ENCODE results near the gene ITGB5. TPM values are rescaled to one million over a fixed set of nuclear protein-coding genes. Genes with fewer than 3 reads are reported as not detected.

Gene ITGB5
- total RNA-seq, 1 experiment from 2014 or later: 85.3 TPM

- no peak overlapping the region for H3K4me3 ChIP-seq
- DNase-seq: no peak
- H3K27me3 ChIP-seq: no peaks in the 10 kb centered on the region
- peaks cover 9% of the 10 kb centered on the region; the same call in 1 of the 2 replicates for H3K36me3 ChIP-seq
- no peaks in the 10 kb centered on the region for H3K9me3 ChIP-seq (replicated peaks)
- H3K27ac ChIP-seq: no peak overlapping the region
- H3K4me1 ChIP-seq: peaks cover 22% of the 10 kb centered on the region
These were observed 75.7 kb downstream of the ITGB5 start for GRCh38 chr3:124811436-124811835.

DNA sequence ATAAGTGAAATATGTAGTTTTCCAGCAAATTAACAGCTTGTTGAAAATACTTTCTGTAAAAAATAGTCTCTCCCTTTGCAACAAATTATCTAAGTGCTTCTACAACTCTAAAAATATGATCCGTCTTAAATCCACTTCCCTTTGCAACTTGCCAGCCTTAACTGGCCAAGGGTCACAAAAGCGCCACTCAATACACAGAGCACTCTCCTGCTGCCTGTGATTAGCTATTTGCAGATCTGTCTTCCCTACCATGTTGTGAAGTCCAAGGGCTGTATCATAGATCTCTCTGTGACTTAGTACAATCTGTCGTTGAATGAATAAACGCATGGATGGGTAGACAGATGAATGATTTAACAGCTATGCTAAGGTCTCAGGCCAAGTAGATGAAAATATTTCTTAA is 76.2 kb downstream of the ITGB5 start:
- no peak overlapping the region for H3K27ac ChIP-seq
- H3K27me3 ChIP-seq: no peaks in the 10 kb centered on the region
- no peaks in the 10 kb centered on the region for H3K9me3 ChIP-seq (replicated peaks)
- peaks cover 22% of the 10 kb centered on the region for H3K4me1 ChIP-seq
- no peak for DNase-seq
- H3K4me3 ChIP-seq: no peak overlapping the region
- peaks cover 9% of the 10 kb centered on the region; the same call in 1 of the 2 replicates for H3K36me3 ChIP-seq

GRCh38 chr3:124809039-124809438 is 78.1 kb downstream of the ITGB5 start:
- Histone ChIP-seq H3K9me3 (replicated peaks) (no peaks in the 10 kb centered on the region), H3K27ac (no peak overlapping the region), H3K36me3 (peaks cover 5% of the 10 kb centered on the region; the same call in 1 of the 2 replicates), H3K27me3 (no peaks in the 10 kb centered on the region), H3K4me3 (no peak overlapping the region), H3K4me1 (peaks cover 22% of the 10 kb centered on the region)
- no peak for DNase-seq

DNA sequence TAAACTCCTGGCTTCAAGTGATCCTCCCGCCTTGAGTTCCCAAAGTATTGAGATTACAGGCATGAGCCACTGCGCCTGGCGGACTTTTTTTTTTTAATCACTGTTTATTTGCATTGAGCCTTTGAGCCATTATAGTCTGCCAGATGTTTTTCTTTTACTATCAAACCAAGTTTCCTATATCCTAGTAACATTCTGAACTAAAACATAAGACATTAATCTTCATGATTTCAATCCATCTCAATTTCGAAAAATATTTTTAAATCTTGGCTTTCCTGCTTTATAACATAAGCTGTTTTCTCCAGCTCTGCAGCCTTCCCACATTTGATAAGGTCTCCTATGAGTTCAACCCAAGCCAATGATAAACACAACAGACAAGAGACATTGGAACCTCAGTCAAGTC is 81.5 kb downstream of the ITGB5 start:
- no peak overlapping the region for H3K27ac ChIP-seq
- H3K36me3 ChIP-seq: peaks cover 5% of the 10 kb centered on the region; the same call in 1 of the 2 replicates
- no peak for DNase-seq
- no peak overlapping the region for H3K4me3 ChIP-seq
- no peaks in the 10 kb centered on the region for H3K9me3 ChIP-seq (replicated peaks)
- peaks cover 10% of the 10 kb centered on the region for H3K4me1 ChIP-seq
- H3K27me3 ChIP-seq: no peaks in the 10 kb centered on the region

- no peak for DNase-seq
- H3K27me3 ChIP-seq: no peaks in the 10 kb centered on the region
- peaks cover 5% of the 10 kb centered on the region; the same call in 1 of the 2 replicates for H3K36me3 ChIP-seq
- no peak overlapping the region for H3K27ac ChIP-seq
- peaks cover 15% of the 10 kb centered on the region for H3K4me1 ChIP-seq
- H3K4me3 ChIP-seq: no peak overlapping the region
- H3K9me3 ChIP-seq (replicated peaks): no peaks in the 10 kb centered on the region
These were observed 82.3 kb downstream of the ITGB5 start for GRCh38 chr3:124804875-124805274.

DNA sequence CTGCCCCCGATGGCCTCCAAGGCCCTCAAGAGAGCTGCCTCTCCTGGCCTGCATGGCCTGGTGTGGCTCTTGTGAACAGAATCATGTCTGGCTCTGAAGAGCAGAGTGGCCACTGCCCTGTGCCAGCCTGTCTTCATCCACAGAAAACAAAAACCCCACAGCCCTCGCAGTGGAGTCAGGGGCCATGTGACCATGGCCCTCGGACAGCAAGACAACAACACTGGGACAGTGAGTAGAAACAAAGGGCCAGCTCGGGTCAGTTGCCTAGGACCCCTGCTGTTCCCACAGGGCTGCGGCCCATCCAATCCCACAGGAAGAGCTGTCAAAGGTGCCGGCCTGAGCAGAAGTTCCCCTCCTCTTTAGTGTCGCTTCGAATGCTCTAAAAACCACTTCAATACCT is 84.5 kb downstream of the ITGB5 start:
- H3K27ac ChIP-seq: no peak overlapping the region
- H3K9me3 ChIP-seq (replicated peaks): no peaks in the 10 kb centered on the region
- no peaks in the 10 kb centered on the region for H3K27me3 ChIP-seq
- DNase-seq: no peak
- H3K4me3 ChIP-seq: no peak overlapping the region
- H3K36me3 ChIP-seq: no peaks in the 10 kb centered on the region; the same call in 1 of the 2 replicates
- H3K4me1 ChIP-seq: peaks cover 15% of the 10 kb centered on the region

DNA sequence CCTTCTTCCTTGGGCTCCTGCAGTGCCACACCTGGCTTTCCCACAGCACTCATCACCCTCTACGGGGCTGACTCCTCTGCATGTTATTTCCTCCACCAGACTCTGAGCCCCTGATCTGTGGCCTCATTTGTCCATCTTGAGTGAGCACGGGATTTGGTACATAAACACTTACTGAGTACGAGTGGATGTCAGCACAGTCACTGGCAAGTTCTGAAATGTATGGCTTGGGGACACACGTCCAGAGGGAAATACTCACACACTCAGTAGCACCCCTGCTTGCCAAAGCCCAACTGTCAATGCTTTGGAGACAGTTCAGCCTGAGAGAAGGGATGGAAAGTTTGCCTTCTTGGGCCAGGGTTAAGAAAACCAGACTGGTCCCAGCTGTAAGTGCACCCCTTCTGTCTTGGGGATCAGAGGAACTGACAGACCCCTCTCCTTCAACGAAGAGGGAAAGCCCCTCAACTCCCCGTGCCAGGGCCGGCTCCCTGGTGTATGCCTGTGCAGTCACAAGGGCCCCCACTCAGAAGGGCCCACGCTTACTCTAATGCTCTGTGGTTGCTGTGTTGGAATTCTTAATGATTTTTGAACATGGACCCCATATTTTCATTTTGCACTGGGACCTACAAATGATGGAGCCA is 85.0 kb downstream of the ITGB5 start:
- no peaks in the 10 kb centered on the region for H3K9me3 ChIP-seq (replicated peaks)
- H3K27ac ChIP-seq: no peak overlapping the region
- H3K4me3 ChIP-seq: no peak overlapping the region
- no peak for DNase-seq
- H3K4me1 ChIP-seq: peaks cover 15% of the 10 kb centered on the region
- no peaks in the 10 kb centered on the region for H3K27me3 ChIP-seq
- H3K36me3 ChIP-seq: no peaks in the 10 kb centered on the region; the same call in 1 of the 2 replicates

- Histone ChIP-seq H3K27ac (peak overlapping the region; percentile 10; the same call in 1 of the 2 replicates), H3K4me1 (peaks cover 15% of the 10 kb centered on the region)
- peak; percentile 27 to 64 for DNase-seq
These were observed 86.5 kb downstream of the ITGB5 start for GRCh38 chr3:124800511-124801258.

GRCh38 chr3:124800076-124800475 is 87.1 kb downstream of the ITGB5 start:
- peak overlapping the region; percentile 10; the same call in 1 of the 2 replicates for H3K27ac ChIP-seq
- no peaks in the 10 kb centered on the region for H3K9me3 ChIP-seq (replicated peaks)
- DNase-seq: no peak
- H3K4me1 ChIP-seq: peaks cover 15% of the 10 kb centered on the region
- no peak overlapping the region for H3K4me3 ChIP-seq
- peaks cover 7% of the 10 kb centered on the region for H3K36me3 ChIP-seq
- H3K27me3 ChIP-seq: no peaks in the 10 kb centered on the region

More at GRCh38 chr3:124800511-124801258, 86.5 kb downstream of the ITGB5 start:
- peaks cover 7% of the 10 kb centered on the region for H3K36me3 ChIP-seq
- H3K9me3 ChIP-seq (replicated peaks): no peaks in the 10 kb centered on the region
- no peak overlapping the region for H3K4me3 ChIP-seq
- H3K27me3 ChIP-seq: no peaks in the 10 kb centered on the region

DNA sequence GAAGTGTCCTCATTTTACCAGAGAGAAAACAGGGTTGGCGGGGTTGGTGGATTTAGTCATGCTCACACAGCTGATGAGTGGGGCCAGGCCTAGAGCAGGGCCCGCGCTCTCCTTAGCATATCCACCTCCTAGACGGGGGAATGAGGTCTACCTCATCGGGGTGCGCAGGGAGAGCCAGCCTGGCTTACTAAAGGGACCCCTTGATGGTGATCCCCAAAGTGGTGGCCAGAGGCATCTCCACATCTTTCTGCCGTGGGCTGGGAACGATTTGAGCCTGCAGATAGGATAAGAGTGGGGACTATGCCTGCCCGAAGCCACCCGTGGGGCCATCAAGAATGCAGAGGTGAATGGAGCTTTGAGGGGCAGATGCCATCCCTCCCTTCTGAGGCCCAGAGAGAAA is 87.5 kb downstream of the ITGB5 start:
- Histone ChIP-seq H3K4me1 (peaks cover 15% of the 10 kb centered on the region), H3K27me3 (no peaks in the 10 kb centered on the region), H3K36me3 (peaks cover 7% of the 10 kb centered on the region), H3K27ac (no peak overlapping the region), H3K4me3 (no peak overlapping the region), H3K9me3 (replicated peaks) (no peaks in the 10 kb centered on the region)
- DNase-seq: no peak

DNA sequence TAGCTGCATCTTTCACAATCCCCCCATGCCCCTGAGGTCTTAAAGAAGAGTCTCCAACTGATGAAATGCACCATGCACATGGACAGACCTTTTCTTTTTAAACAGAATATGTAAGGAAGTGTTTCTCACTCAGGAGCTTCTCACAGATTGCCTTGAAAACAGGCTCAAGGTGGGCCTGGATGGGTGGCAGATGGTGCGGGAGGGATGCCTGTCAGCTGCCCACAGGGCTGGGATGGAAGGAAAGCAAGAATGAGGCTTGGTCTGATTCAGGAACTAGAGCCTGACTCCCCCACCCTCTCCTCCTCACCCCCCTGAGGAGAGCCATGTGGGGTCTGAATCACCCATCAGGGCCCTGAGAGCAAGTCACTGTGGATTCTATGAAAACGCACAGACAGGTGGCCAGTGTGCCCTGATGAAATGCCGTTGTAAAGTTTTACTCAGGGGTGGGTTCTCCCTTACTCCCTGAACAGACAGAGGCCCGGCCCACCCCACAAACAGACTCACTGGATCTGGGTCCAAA is 89.7 kb downstream of the ITGB5 start:
- H3K4me1 ChIP-seq: peaks cover 24% of the 10 kb centered on the region
- DNase-seq: no peak
- H3K27me3 ChIP-seq: no peaks in the 10 kb centered on the region
- no peak overlapping the region for H3K27ac ChIP-seq
- no peaks in the 10 kb centered on the region for H3K9me3 ChIP-seq (replicated peaks)
- H3K4me3 ChIP-seq: no peak overlapping the region
- H3K36me3 ChIP-seq: peaks cover 7% of the 10 kb centered on the region

- Histone ChIP-seq H3K9me3 (replicated peaks) (no peaks in the 10 kb centered on the region), H3K27me3 (no peaks in the 10 kb centered on the region), H3K36me3 (peaks cover 7% of the 10 kb centered on the region), H3K4me1 (peaks cover 32% of the 10 kb centered on the region), H3K4me3 (no peak overlapping the region), H3K27ac (no peak overlapping the region)
- no peak for DNase-seq
These were observed 90.7 kb downstream of the ITGB5 start for GRCh38 chr3:124796477-124796876.

DNA sequence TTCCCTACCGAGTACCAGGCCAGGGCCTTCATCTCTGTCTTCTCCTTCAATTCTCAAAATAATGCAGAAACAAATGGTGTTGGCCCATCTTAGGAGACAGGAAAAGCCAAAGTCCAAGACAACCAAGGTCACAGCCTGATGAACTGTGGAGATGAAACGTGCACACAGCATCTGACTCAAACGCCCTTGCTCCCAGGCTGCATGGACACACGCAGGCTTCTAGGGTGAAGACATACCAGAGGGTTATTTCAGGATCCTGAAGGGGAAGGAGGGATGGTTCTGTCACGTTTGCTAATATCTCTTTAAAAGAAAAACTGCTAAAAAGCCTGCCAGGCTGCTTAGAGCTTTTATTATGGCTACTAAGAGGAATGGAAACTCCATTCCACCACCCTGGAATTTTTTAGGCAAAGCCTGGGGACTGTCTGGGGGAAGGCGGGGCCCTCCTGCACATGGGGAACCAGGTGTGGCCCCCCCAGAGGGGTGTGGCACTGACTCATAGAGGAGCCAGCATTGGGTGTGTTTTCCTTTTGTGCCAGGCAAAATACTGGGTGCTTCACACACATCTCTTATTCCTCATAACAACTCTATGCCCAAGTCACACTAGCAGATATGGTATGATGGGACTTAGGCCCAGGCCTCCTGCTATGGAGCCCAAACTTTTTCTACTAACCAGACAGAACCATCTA is 94.0 kb downstream of the ITGB5 start:
- Histone ChIP-seq H3K27ac (peak overlapping the region; percentile 36), H3K4me3 (no peak overlapping the region)

DNA sequence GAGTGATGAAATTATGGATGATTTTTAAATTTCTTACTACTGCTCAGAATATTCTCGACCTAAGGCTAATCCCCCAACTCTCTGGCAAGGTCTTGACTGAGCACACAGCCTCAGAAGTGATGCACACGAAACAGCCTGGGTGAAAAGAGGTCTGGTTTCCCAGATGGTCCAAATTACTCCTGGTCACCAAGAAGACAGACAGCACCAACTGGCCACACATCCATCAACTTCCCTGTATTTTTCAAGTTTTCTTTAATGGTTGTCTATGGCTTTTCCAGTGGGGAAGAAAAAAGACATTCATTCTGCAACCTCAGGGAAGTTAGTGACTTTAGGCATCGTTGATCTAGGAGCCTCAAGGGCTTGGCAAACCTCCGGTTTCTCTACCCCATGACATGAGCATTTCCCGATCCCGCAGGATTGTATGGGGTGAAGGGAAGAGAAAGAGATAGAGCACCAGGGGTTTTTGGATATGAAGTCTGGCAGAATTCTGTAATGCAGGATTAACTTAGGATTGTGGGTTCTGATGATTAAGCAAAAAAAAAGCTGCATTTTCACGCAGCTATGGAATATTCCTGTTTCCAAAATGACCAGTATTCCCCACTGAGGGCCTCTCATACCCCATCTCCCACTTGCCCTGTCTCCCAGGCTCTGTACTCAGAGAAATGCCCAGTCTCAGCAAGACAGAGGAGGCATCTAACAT is 94.7 kb downstream of the ITGB5 start:
- Histone ChIP-seq H3K4me3 (no peak overlapping the region), H3K4me1 (peaks cover 21% of the 10 kb centered on the region), H3K36me3 (peaks cover 10% of the 10 kb centered on the region), H3K27ac (peak overlapping the region; percentile 36), H3K27me3 (no peaks in the 10 kb centered on the region), H3K9me3 (replicated peaks) (no peaks in the 10 kb centered on the region)
- DNase-seq: peak; percentile 68 to 88

More for the DNA sequence above, 94.0 kb downstream of the ITGB5 start:
- H3K36me3 ChIP-seq: peaks cover 10% of the 10 kb centered on the region
- no peaks in the 10 kb centered on the region for H3K9me3 ChIP-seq (replicated peaks)
- no peaks in the 10 kb centered on the region for H3K27me3 ChIP-seq
- DNase-seq: no peak
- H3K4me1 ChIP-seq: peaks cover 21% of the 10 kb centered on the region

All from SJCRH30 (cell line).